Right hindlimb (tissue), 1 donor: Measurements from ENCODE around the gene ALPL.
"Not testable (repeated sequence)": the region's sequence is repeated elsewhere in the genome, so short reads cannot be mapped to it uniquely, and the experiment has no call there.

Source experiments
- DNase-seq: peaks from one replicate; pipeline ENCODE4 v3.0.0-alpha.2; 2018

ALPL gene

GRCh38 chr1:21563971-21564370, 54.7 kb downstream of the ALPL start:
- no peak for DNase-seq

- DNase-seq: no peak
Measured at GRCh38 chr1:21564521-21565095, 55.4 kb downstream of the ALPL start.

- DNase-seq: no peak
Measured at GRCh38 chr1:21565285-21565684, 56.1 kb downstream of the ALPL start.

GRCh38 chr1:21566361-21566760, 57.1 kb downstream of the ALPL start:
- not testable (repeated sequence) for DNase-seq

DNA sequence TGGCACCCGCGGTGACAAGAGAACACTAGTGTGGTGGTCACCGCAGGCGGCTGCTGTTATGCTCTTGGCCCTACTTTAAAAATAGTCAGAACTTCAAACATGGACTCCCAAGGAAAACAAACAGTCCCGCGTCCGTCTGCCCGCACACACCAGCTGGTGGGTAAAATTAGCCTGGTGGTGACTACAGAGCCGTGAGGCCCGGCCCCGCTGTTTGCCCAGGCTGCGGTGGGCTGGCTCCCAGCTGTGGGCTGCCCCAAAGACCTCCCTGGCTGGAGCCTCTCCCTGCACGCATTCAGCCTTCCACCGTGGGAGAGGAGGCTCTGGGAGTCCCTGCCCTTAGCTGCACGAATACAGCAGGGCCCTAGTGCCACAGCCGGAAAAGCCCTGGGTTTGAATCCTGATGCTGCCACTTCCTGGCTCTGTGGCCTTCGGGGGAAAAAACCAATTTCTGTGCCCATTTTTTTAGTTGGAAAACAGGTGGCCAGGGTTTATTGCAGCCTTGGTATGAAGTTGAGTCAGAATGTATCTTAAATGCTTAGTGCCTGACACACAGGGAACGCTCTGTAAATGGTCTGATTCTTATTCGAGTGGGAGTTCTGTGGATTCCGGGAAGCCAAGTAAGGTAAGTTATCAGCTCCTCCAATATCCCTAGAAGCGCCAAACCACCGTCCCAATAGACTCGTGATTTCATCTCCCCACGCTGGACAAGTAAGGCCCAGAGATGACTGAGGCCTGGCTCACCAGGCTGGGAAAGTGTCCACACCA, 58.2 kb downstream of the ALPL start:
- peak; percentile 59 for DNase-seq

GRCh38 chr1:21568006-21568746, 59.0 kb downstream of the ALPL start:
- DNase-seq: no peak

GRCh38 chr1:21568809-21569385, 59.7 kb downstream of the ALPL start:
- no peak for DNase-seq

GRCh38 chr1:21569820-21570527, 60.8 kb downstream of the ALPL start:
- no peak for DNase-seq

DNA sequence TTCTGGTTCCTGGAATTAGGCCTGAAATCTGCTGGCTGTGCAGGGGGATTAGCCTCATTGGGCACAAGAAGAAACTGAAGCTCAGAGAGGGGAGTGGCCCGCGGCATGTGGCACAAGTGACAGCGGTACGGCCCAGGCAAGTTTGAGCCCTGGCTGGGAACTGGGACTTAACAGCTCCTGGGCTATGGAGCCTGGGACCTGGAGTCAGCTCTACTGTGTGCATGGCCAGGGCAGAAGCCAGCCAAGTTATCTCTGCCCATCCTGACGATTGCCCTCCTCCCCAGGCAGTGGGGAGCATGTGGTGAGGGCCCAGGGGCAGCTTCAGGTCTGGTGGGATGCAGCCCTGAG, 61.3 kb downstream of the ALPL start:
- DNase-seq: no peak

- DNase-seq: no peak
Measured at GRCh38 chr1:21570885-21571284, 61.7 kb downstream of the ALPL start.

- DNase-seq: no peak
Measured at GRCh38 chr1:21572221-21572620, 63.0 kb downstream of the ALPL start.

DNA sequence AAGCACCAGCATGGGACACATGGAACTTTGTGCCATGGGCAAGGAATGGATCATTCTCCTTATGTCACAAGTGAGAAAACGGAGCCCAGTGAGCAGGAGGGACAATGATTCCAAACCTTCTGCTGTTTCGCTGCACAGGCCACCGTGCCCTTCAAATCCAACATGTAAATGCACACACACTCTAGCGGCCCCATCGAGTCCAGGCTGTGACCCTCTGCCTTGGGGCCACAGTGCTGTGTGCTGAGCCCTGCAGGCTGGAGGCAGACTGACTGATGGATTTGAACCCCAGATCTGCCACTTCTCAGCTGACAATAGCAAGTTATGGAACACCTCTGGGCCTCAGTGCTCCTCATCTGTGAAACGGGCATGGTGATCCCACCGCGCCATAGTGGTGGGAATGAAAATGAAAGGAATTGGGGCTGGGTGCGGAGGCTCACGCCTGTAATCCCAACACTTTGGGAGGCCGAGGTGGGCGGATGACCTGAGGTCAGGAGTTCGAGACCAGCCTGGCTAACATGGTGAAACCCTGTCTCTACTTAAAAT, 63.6 kb downstream of the ALPL start:
- DNase-seq: no peak

DNA sequence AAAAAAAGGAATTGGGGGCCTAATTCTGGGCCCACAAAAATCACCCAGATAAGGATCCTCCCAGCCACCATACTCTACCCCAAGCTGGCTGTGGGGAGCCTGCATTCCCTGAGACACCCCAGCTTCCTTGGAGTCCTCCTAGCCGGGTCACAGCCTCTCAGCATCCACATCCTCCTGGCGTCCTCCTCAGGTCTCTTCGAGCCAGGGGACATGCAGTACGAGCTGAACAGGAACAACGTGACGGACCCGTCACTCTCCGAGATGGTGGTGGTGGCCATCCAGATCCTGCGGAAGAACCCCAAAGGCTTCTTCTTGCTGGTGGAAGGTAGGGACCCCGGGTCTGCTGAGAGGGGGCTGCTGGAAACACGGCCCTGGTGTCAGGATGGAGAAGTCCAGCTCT, 64.3 kb downstream of the ALPL start:
- no peak for DNase-seq

- peak; percentile 79 for DNase-seq
Measured at GRCh38 chr1:21573971-21574465, 64.8 kb downstream of the ALPL start.

- DNase-seq: peak; percentile 70
Measured at GRCh38 chr1:21574466-21575151, 65.4 kb downstream of the ALPL start.

DNA sequence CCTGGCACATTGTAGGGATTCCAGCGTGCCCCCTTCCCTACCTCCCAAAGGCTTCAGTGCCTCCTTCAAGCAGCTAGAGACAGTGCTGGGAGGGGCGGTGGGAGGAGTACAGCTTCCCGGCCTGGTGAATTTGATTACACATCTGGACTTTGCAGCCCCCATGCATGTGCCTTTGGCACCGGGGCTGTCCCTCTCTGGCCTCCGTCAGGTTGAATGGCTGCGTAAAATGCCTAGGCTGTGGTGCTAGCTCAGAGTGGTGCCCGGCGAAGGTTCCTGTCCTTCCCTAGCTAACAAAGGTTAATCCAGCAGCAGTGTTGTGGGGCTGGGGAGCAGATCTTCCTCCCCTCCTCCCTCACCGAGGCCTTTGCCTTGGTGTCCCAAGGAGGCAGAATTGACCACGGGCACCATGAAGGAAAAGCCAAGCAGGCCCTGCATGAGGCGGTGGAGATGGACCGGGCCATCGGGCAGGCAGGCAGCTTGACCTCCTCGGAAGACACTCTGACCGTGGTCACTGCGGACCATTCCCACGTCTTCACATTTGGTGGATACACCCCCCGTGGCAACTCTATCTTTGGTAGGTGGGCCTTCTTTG, 66.2 kb downstream of the ALPL start:
- DNase-seq: no peak

DNA sequence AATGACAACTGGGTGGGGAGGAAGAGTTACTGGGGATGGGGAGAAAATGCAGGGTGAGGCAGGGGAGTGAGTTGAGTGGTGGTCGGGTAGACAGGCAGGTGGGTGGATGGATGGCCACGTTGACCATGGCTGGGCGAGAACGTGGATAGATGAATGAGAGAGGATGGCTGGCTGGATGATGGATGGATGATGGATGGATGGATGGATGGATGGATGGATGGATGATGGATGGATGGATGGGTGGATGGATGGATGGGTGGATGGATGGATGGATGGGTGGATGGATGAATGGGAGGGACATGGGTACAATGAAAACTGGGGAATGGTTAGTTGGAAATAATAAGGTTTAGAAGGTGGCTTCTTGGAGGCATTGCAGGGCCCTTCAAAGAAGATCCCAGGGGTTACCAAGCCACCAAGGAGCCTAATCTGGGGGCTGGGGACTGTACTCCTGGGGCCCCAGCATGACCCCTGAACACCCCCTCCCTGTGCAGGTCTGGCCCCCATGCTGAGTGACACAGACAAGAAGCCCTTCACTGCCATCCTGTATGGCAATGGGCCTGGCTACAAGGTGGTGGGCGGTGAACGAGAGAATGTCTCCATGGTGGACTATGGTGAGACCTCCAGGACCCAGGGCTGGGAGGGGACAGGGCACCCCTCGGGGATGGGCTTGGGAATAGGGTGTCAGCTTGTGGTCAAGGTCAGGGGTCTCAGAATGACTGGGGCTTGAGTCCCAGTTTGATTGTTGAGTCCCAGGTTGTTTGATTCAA, 67.0 kb downstream of the ALPL start:
- no peak for DNase-seq

DNA sequence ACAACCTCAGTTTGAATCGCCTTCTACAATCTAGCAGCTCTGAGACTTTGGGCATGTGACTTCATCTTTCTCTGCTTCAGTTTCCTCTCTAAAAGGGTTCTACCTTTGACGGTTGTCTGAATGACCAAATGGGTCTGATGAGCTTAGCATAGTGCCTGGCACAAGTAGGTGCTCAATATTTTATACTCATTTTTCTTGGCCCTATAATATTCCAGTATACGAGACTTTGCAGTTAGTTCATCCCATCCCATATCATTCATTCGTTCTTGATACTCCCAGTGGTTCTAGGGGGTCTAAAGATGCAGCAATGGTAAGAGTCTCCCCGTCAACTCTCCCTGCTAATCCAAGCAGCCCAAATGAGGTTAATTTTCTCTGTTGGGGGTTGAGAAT, 67.6 kb downstream of the ALPL start:
- DNase-seq: no peak

DNA sequence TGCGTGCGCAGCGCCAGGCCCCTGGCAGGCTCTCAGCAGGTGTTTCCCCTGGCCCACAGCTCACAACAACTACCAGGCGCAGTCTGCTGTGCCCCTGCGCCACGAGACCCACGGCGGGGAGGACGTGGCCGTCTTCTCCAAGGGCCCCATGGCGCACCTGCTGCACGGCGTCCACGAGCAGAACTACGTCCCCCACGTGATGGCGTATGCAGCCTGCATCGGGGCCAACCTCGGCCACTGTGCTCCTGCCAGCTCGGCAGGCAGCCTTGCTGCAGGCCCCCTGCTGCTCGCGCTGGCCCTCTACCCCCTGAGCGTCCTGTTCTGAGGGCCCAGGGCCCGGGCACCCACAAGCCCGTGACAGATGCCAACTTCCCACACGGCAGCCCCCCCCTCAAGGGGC, 68.1 kb downstream of the ALPL start:
- DNase-seq: no peak

- no peak for DNase-seq
Measured at GRCh38 chr1:21577933-21578332, 68.7 kb downstream of the ALPL start.

DNA sequence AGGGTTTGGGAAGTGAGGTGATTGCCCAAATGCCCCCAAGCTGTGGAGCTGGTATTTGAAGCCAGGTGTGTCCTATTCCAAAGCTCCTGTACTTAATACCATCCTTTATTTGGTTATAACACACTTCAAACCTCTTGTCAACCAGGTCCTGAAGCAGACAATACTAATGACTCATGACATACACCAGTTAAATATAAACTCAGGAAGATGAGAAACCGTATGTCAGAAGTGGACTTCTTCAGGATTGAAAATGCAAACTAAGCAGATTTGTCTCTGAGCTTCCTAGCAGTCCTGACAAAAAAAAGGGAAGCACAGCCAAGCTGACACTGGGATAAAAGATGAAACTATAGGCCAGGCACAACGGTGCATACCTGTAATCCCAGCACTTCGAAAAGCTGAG, 70.6 kb downstream of the ALPL start:
- no peak for DNase-seq
